ENCODE data around the gene CHAF1B.
"Not testable (repeated sequence)": the region's sequence is repeated elsewhere in the genome, so short reads cannot be mapped to it uniquely, and the experiment has no call there.

CHAF1B gene

GRCh38 chr21:36385233-36386030, at the start of gene CHAF1B:
TSS of gene CHAF1B (plus strand) at chr21:36385392. CDS start at chr21:36386137, 745 bp downstream.
- peaks cover 42% of the 10 kb centered on the region for H3K36me3 Mint-ChIP-seq (ENCODE audit: low read depth)
- peak; percentile 93 for DNase-seq
- H3K4me3 Mint-ChIP-seq = peak within 1 kb of the TSS; percentile 85
- peaks cover 25% of the 10 kb centered on the region for H3K4me1 Mint-ChIP-seq (ENCODE audit: low read depth)
- no peaks in the 10 kb centered on the region for H3K9me3 Mint-ChIP-seq
- peak within 1 kb of the TSS; percentile 83 for H3K27ac Mint-ChIP-seq
- no peaks in the 10 kb centered on the region for H3K27me3 Mint-ChIP-seq

- Mint-ChIP-seq H3K9me3 (no peaks in the 10 kb centered on the region), H3K27ac (no peak overlapping the region), H3K36me3 (ENCODE audit: low read depth) (peaks cover 85% of the 10 kb centered on the region), H3K4me3 (no peak overlapping the region), H3K4me1 (ENCODE audit: low read depth) (peaks cover 27% of the 10 kb centered on the region), H3K27me3 (no peaks in the 10 kb centered on the region)
- no peak for DNase-seq
Measured at GRCh38 chr21:36337099-36337509, 48.1 kb upstream of the CHAF1B start.

- H3K27me3 Mint-ChIP-seq = no peaks in the 10 kb centered on the region
- no peak for DNase-seq
- H3K9me3 Mint-ChIP-seq = no peaks in the 10 kb centered on the region
- no peak overlapping the region for H3K4me3 Mint-ChIP-seq
- peaks cover 83% of the 10 kb centered on the region for H3K36me3 Mint-ChIP-seq (ENCODE audit: low read depth)
- peaks cover 17% of the 10 kb centered on the region for H3K4me1 Mint-ChIP-seq (ENCODE audit: low read depth)
- H3K27ac Mint-ChIP-seq = no peak overlapping the region
Measured at GRCh38 chr21:36338975-36339374, 46.2 kb upstream of the CHAF1B start.

- H3K4me1 Mint-ChIP-seq (ENCODE audit: low read depth); H3K4me3 Mint-ChIP-seq; H3K27me3 Mint-ChIP-seq; H3K9me3 Mint-ChIP-seq; DNase-seq: not testable (repeated sequence)
- H3K27ac Mint-ChIP-seq = peak overlapping the region; percentile 33
- peaks cover 88% of the 10 kb centered on the region for H3K36me3 Mint-ChIP-seq (ENCODE audit: low read depth)
Measured at GRCh38 chr21:36342581-36342980, 42.6 kb upstream of the CHAF1B start.

GRCh38 chr21:36344931-36345330, 40.3 kb upstream of the CHAF1B start:
- Mint-ChIP-seq H3K4me3 (no peak overlapping the region), H3K4me1 (ENCODE audit: low read depth) (peaks cover 7% of the 10 kb centered on the region), H3K27ac (no peak overlapping the region), H3K36me3 (ENCODE audit: low read depth) (peaks cover 85% of the 10 kb centered on the region), H3K27me3 (no peaks in the 10 kb centered on the region), H3K9me3 (no peaks in the 10 kb centered on the region)
- no peak for DNase-seq

- Mint-ChIP-seq H3K27me3 (no peaks in the 10 kb centered on the region), H3K4me1 (ENCODE audit: low read depth) (peaks cover 7% of the 10 kb centered on the region), H3K9me3 (no peaks in the 10 kb centered on the region), H3K27ac (peak overlapping the region; percentile 79), H3K36me3 (ENCODE audit: low read depth) (peaks cover 83% of the 10 kb centered on the region), H3K4me3 (no peak overlapping the region)
- no peak for DNase-seq
Measured at GRCh38 chr21:36347278-36347961, 37.8 kb upstream of the CHAF1B start.

- Mint-ChIP-seq H3K27ac (peak overlapping the region; percentile 79), H3K27me3 (no peaks in the 10 kb centered on the region), H3K4me1 (ENCODE audit: low read depth) (peaks cover 10% of the 10 kb centered on the region), H3K9me3 (no peaks in the 10 kb centered on the region), H3K36me3 (ENCODE audit: low read depth) (peaks cover 86% of the 10 kb centered on the region), H3K4me3 (no peak overlapping the region)
- no peak for DNase-seq
Measured at GRCh38 chr21:36347962-36348328, 37.2 kb upstream of the CHAF1B start.

GRCh38 chr21:36349315-36349714, 35.9 kb upstream of the CHAF1B start:
- Mint-ChIP-seq H3K4me1 (ENCODE audit: low read depth) (peaks cover 10% of the 10 kb centered on the region), H3K9me3 (no peaks in the 10 kb centered on the region), H3K27ac (no peak overlapping the region), H3K36me3 (ENCODE audit: low read depth) (peaks cover 80% of the 10 kb centered on the region), H3K27me3 (no peaks in the 10 kb centered on the region), H3K4me3 (no peak overlapping the region)
- no peak for DNase-seq

- Mint-ChIP-seq H3K27ac (no peak overlapping the region), H3K4me3 (no peak overlapping the region), H3K36me3 (ENCODE audit: low read depth) (peaks cover 78% of the 10 kb centered on the region), H3K27me3 (no peaks in the 10 kb centered on the region), H3K9me3 (no peaks in the 10 kb centered on the region), H3K4me1 (ENCODE audit: low read depth) (peaks cover 10% of the 10 kb centered on the region)
- DNase-seq = no peak
Measured at GRCh38 chr21:36350282-36350910, 34.8 kb upstream of the CHAF1B start.

- DNase-seq = no peak
- Mint-ChIP-seq H3K27me3 (no peaks in the 10 kb centered on the region), H3K4me3 (no peak overlapping the region), H3K4me1 (ENCODE audit: low read depth) (peaks cover 3% of the 10 kb centered on the region), H3K27ac (peak overlapping the region; percentile 27), H3K9me3 (no peaks in the 10 kb centered on the region), H3K36me3 (ENCODE audit: low read depth) (peaks cover 62% of the 10 kb centered on the region)
Measured at GRCh38 chr21:36354918-36355680, 30.1 kb upstream of the CHAF1B start.

GRCh38 chr21:36355868-36356267, 29.3 kb upstream of the CHAF1B start:
- Mint-ChIP-seq H3K27me3 (no peaks in the 10 kb centered on the region), H3K4me1 (ENCODE audit: low read depth) (peaks cover 3% of the 10 kb centered on the region), H3K9me3 (no peaks in the 10 kb centered on the region), H3K4me3 (no peak overlapping the region), H3K27ac (no peak overlapping the region), H3K36me3 (ENCODE audit: low read depth) (peaks cover 63% of the 10 kb centered on the region)
- no peak for DNase-seq

- H3K9me3 Mint-ChIP-seq = no peaks in the 10 kb centered on the region
- H3K4me3 Mint-ChIP-seq = no peak overlapping the region
- peaks cover 68% of the 10 kb centered on the region for H3K36me3 Mint-ChIP-seq (ENCODE audit: low read depth)
- H3K4me1 Mint-ChIP-seq (ENCODE audit: low read depth) = no peaks in the 10 kb centered on the region
- DNase-seq = no peak
- H3K27ac Mint-ChIP-seq = no peak overlapping the region
- no peaks in the 10 kb centered on the region for H3K27me3 Mint-ChIP-seq
Measured at GRCh38 chr21:36359185-36359584, 26.0 kb upstream of the CHAF1B start.

GRCh38 chr21:36369064-36369685, 16.0 kb upstream of the CHAF1B start:
- DNase-seq = no peak
- H3K27me3 Mint-ChIP-seq = no peaks in the 10 kb centered on the region
- H3K4me3 Mint-ChIP-seq = no peak overlapping the region
- H3K27ac Mint-ChIP-seq = peak overlapping the region; percentile 63
- H3K9me3 Mint-ChIP-seq = no peaks in the 10 kb centered on the region
- H3K4me1 Mint-ChIP-seq (ENCODE audit: low read depth) = peaks cover 12% of the 10 kb centered on the region
- peaks cover 96% of the 10 kb centered on the region for H3K36me3 Mint-ChIP-seq (ENCODE audit: low read depth)

GRCh38 chr21:36375994-36376393, 9.2 kb upstream of the CHAF1B start:
- no peak overlapping the region for H3K4me3 Mint-ChIP-seq
- peaks cover 5% of the 10 kb centered on the region for H3K4me1 Mint-ChIP-seq (ENCODE audit: low read depth)
- no peak for DNase-seq
- no peaks in the 10 kb centered on the region for H3K27me3 Mint-ChIP-seq
- no peaks in the 10 kb centered on the region for H3K9me3 Mint-ChIP-seq
- H3K36me3 Mint-ChIP-seq (ENCODE audit: low read depth) = peaks cover 62% of the 10 kb centered on the region
- H3K27ac Mint-ChIP-seq = no peak overlapping the region
